ENCODE results near the gene ACTRT2. TPM values are rescaled to one million over a fixed set of nuclear protein-coding genes. Genes with fewer than 3 reads are reported as not detected.

Gene ACTRT2
- total and polyA plus RNA-seq, 2 experiments from 2014 or later, result not detected

GRCh38 chr1:3003039-3003940 is 18.0 kb upstream of the ACTRT2 start:
- WGBS, 2 experiments (ENCODE audit: low coverage in 1 of 2, low lambda C conversion rate in 2 of 2, missing lambda C conversion rate in 2 of 2), result 31 to 37% methylated on average over 27 to 31 of the region's 32 CpGs
- Histone ChIP-seq H3K9me2 (ENCODE audit: insufficient read depth) (no peaks in the 10 kb centered on the region), H3K9me3 (ENCODE audit: low read depth) (no peaks in the 10 kb centered on the region), H3K4me3 (no peak overlapping the region), H2AFZ (no peak overlapping the region), H3K4me2 (ENCODE audit: unreplicated experiment) (no peak overlapping the region), H3K27me3 (replicated peaks; ENCODE audit: insufficient read depth) (no peaks in the 10 kb centered on the region), H3K4me1 (ENCODE audit: insufficient read depth) (no peaks in the 10 kb centered on the region), H3K9ac (no peak overlapping the region), H4K20me1 (ENCODE audit: insufficient read depth) (no peaks in the 10 kb centered on the region), H3F3A (ENCODE audit: insufficient read depth) (no peaks in the 10 kb centered on the region), H3K79me2 (ENCODE audit: insufficient read depth) (no peaks in the 10 kb centered on the region), H3K36me3 (ENCODE audit: low read depth) (no peaks in the 10 kb centered on the region), H3K27ac (no peak overlapping the region)
- no peak for DNase-seq
- TF ChIP-seq EZH2phosphoT487 (IDR thresholded peaks at IDR 0.05; ENCODE audit: insufficient read depth, low read depth) (no peak), EZH2 (IDR thresholded peaks at IDR 0.05; ENCODE audit: insufficient read depth, poor library complexity, severe bottlenecking) (no peak)
- in situ Hi-C loops (cut with MboI), result loop anchor here (25.0 kb wide), 1 partner anchor 591 kb away; the partner anchor contains the start of gene PEX10

DNA sequence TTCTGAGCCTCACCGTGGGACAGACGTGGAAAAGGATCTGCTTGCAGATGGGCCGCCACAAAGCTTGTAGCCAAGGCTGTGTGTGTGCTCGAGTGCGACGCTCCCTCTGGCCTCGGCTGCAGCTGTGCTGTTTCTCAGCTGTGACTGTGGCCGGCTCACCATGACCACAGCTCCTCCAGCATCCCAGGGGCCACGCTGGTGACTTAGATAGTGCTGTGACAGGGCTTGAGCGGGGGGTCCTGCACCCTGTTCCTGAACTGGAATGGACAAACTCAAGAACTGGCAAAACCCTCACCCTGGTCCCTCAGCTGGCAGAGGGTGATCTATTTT is 17.4 kb upstream of the ACTRT2 start:
- DNase-seq, result no peak
- TF ChIP-seq EZH2phosphoT487 (IDR thresholded peaks at IDR 0.05; ENCODE audit: insufficient read depth, low read depth) (no peak), EZH2 (IDR thresholded peaks at IDR 0.05; ENCODE audit: insufficient read depth, poor library complexity, severe bottlenecking) (no peak)
- Histone ChIP-seq H3K9me3 (ENCODE audit: low read depth) (no peaks in the 10 kb centered on the region), H3K27ac (no peak overlapping the region), H3F3A (ENCODE audit: insufficient read depth) (no peaks in the 10 kb centered on the region), H3K4me3 (no peak overlapping the region), H3K4me2 (ENCODE audit: unreplicated experiment) (no peak overlapping the region), H3K36me3 (ENCODE audit: low read depth) (no peaks in the 10 kb centered on the region), H3K4me1 (ENCODE audit: insufficient read depth) (no peaks in the 10 kb centered on the region), H3K27me3 (replicated peaks; ENCODE audit: insufficient read depth) (no peaks in the 10 kb centered on the region), H3K9me2 (ENCODE audit: insufficient read depth) (no peaks in the 10 kb centered on the region), H3K79me2 (ENCODE audit: insufficient read depth) (no peaks in the 10 kb centered on the region), H2AFZ (no peak overlapping the region), H4K20me1 (ENCODE audit: insufficient read depth) (no peaks in the 10 kb centered on the region), H3K9ac (no peak overlapping the region)
- 32% methylated on average over 10 of the region's 10 CpGs for WGBS, 2 experiments (ENCODE audit: low coverage in 1 of 2, low lambda C conversion rate in 2 of 2, missing lambda C conversion rate in 2 of 2)
- in situ Hi-C loops (cut with MboI), result loop anchor here (25.0 kb wide), 1 partner anchor 592 kb away; the partner anchor contains the start of gene PEX10

DNA sequence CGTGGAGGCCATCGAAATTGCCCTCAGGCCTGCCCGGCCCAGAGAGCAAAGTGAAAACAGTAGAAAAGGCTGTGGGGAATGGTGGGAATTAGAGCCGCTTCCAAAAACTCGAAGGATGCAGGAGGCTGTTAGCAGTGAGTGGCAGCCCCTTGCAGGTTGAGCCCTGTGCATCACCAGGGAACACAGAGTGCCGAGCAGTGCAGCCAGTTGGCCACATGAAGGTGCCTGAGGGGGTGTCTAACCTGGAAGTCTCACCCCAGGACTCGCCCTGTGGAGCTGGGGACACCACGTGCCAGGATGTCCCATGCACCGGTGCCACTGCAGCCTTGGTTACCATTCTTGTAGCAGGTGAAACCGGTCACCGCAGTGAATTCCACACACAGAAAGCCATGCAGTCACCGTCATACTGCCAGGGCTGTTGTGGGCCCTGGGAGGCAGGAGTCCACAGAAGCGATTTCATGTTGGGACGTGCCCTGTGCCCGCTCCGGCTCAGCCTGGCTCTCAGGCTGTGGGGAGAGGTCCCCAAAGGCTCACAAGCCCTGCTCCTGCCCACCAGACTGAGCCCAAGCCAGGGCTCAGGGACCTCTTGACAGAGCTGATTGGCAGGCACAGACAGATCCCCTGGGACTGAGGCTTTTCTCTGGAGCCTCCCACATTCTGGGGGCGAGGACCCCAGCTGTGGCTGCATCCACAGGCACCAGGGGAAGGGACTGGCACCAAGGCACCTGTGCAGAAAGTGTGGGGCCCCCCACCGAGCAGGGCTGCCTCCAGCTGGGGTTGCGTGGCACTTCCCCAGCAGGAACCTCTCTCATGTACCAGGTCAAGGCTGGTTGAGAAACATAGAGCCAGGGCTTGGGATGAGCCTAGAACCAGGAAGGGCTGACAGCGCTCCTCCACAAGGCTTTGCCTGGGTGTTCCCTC is 16.7 kb upstream of the ACTRT2 start:
- Histone ChIP-seq H3F3A (ENCODE audit: insufficient read depth) (no peaks in the 10 kb centered on the region), H3K4me1 (ENCODE audit: insufficient read depth) (no peaks in the 10 kb centered on the region), H3K9ac (no peak overlapping the region), H3K79me2 (ENCODE audit: insufficient read depth) (no peaks in the 10 kb centered on the region), H4K20me1 (ENCODE audit: insufficient read depth) (no peaks in the 10 kb centered on the region), H3K9me2 (ENCODE audit: insufficient read depth) (no peaks in the 10 kb centered on the region), H2AFZ (no peak overlapping the region), H3K36me3 (ENCODE audit: low read depth) (no peaks in the 10 kb centered on the region), H3K4me2 (ENCODE audit: unreplicated experiment) (no peak overlapping the region), H3K9me3 (ENCODE audit: low read depth) (no peaks in the 10 kb centered on the region), H3K27ac (no peak overlapping the region), H3K4me3 (no peak overlapping the region), H3K27me3 (replicated peaks; ENCODE audit: insufficient read depth) (no peaks in the 10 kb centered on the region)
- WGBS, 2 experiments (ENCODE audit: low coverage in 1 of 2, low lambda C conversion rate in 2 of 2, missing lambda C conversion rate in 2 of 2), result 36 to 41% methylated on average over 20 of the region's 20 CpGs
- in situ Hi-C loops (cut with MboI), result loop anchor here (25.0 kb wide), 1 partner anchor 592 kb away; the partner anchor contains the start of gene PEX10
- no peak for TF ChIP-seq EZH2phosphoT487 (IDR thresholded peaks at IDR 0.05; ENCODE audit: insufficient read depth, low read depth)
- TF ChIP-seq EZH2 (IDR thresholded peaks at IDR 0.05; ENCODE audit: insufficient read depth, poor library complexity, severe bottlenecking), result no peak
- no peak for DNase-seq

DNA sequence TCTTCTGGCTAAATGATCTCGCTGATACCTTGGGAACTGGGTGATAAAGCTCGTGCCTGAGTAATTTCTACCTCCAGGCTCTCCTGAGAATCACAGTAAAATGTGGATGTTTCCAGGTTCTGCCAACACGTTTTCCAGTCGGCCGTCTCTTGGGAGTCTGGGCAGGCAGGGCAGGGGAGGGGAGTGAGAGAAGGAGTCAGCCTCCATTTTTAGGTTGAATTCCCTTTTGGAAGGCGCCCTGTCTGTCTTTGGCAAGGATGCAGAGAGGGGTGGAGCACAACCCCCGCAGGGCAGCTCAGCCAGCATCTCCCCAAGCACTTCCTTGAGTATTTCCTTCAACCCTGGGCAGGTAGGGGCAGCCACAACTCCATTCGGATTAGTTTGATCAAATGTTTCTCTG is 15.5 kb upstream of the ACTRT2 start:
- TF ChIP-seq EZH2phosphoT487 (IDR thresholded peaks at IDR 0.05; ENCODE audit: insufficient read depth, low read depth) (no peak), EZH2 (IDR thresholded peaks at IDR 0.05; ENCODE audit: insufficient read depth, poor library complexity, severe bottlenecking) (no peak)
- Histone ChIP-seq H4K20me1 (ENCODE audit: insufficient read depth) (no peaks in the 10 kb centered on the region), H3K9me3 (ENCODE audit: low read depth) (no peaks in the 10 kb centered on the region), H3K36me3 (ENCODE audit: low read depth) (no peaks in the 10 kb centered on the region), H3K27ac (no peak overlapping the region), H3K4me3 (no peak overlapping the region), H3K79me2 (ENCODE audit: insufficient read depth) (no peaks in the 10 kb centered on the region), H3K9ac (no peak overlapping the region), H3K27me3 (replicated peaks; ENCODE audit: insufficient read depth) (no peaks in the 10 kb centered on the region; the same call in 1 of the 2 replicates), H3F3A (ENCODE audit: insufficient read depth) (no peaks in the 10 kb centered on the region), H3K9me2 (ENCODE audit: insufficient read depth) (no peaks in the 10 kb centered on the region), H3K4me1 (ENCODE audit: insufficient read depth) (no peaks in the 10 kb centered on the region), H2AFZ (no peak overlapping the region), H3K4me2 (ENCODE audit: unreplicated experiment) (no peak overlapping the region)
- WGBS, 2 experiments (ENCODE audit: low coverage in 1 of 2, low lambda C conversion rate in 2 of 2, missing lambda C conversion rate in 2 of 2), result 12 to 18% methylated on average over 8 of the region's 8 CpGs
- in situ Hi-C loops (cut with MboI), result loop anchor here (25.0 kb wide), 1 partner anchor 593 kb away; the partner anchor contains the start of gene PEX10
- DNase-seq, result no peak
